Uterus (tissue), 4 donors: Measurements from ENCODE around the gene TRIM65. TPM values are rescaled to one million over a fixed set of nuclear protein-coding genes. Genes with fewer than 3 reads are reported as not detected.

ENCODE experiments used
- DNase-seq, 2 donors: peaks; one replicate each; pipeline ENCODE4 v3.0.0-alpha.2; 2019 to 2020
- H3K27ac ChIP-seq, 2 donors: fragments of 200-600 bp; sonication (generic); 1 replicate in 1 of 2; 2 replicates in 1 of 2; pipeline ENCODE4 v1.5.1; 2016 to 2018
- H3K27me3 ChIP-seq, 2 donors: fragments of 200-600 bp; sonication (generic); one replicate each; pipeline ENCODE4 v1.5.1; 2018 to 2019; ENCODE audit warnings: control low read depth in 1 of 2
- H3K36me3 ChIP-seq, 2 donors: fragments of 200-600 bp; sonication (generic); one replicate each; pipeline ENCODE4 v1.5.1; 2019; ENCODE audit warnings: control low read depth in 1 of 2
- H3K4me1 ChIP-seq, 2 donors: fragments of 200-600 bp; sonication (generic); one replicate each; pipeline ENCODE4 v1.5.1; 2018 to 2019; ENCODE audit warnings: control low read depth in 1 of 2
- H3K4me3 ChIP-seq, 2 donors: fragments of 200-600 bp; sonication (generic); 1 replicate in 1 of 2; 2 replicates in 1 of 2; pipeline ENCODE4 v1.5.1; 2018 to 2019; ENCODE audit warnings: mild to moderate bottlenecking in 1 of 2
- H3K9me3 ChIP-seq, 2 donors: fragments of 200-600 bp; sonication (generic); one replicate each; pipeline ENCODE4 v1.5.1; 2019; ENCODE audit warnings: control low read depth in 1 of 2
- CTCF ChIP-seq, 4 experiments: fragments of 200-600 bp in 2 of 4; fragments of 450-650 bp in 2 of 4; sonication (generic) in 2 of 4; IDR thresholded peaks; one replicate each; pipeline ENCODE4 v1.5.1; 2016 to 2019; ENCODE audit warnings: antibody characterized with exemption in 4 of 4, mild to moderate bottlenecking in 2 of 4, moderate library complexity in 1 of 4
- POLR2A ChIP-seq, 2 donors: fragments of 450-650 bp; IDR thresholded peaks; one replicate each; pipeline ENCODE4 v1.6.1; 2016; ENCODE audit warnings: antibody characterized with exemption in 2 of 2, mild to moderate bottlenecking in 1 of 2, moderate library complexity in 1 of 2
- intact Hi-C: fragments of 100-400 bp; cut with DNase I; formaldehyde crosslinking; loops from one replicate; pipeline ENCODE4 v1.15.1; 2023; ENCODE audit warnings: low total_unique reads
- total RNA-seq, 4 donors: library from RNA; depleted of rRNA in 3 of 4; stranded (reverse); fragments of >200 nt in 3 of 4; gene quantifications; one replicate each; pipeline versions ENCODE4 v1.1.0 to v1.2.4, GENCODE V29; 2014 to 2023
- donor health status: DM: yes; HTN: yes; CAD: no.

Gene TRIM65
- total RNA-seq, 4 donors from 2014 or later: 20.0 to 36.9 (median 30.1) TPM

- Histone ChIP-seq H3K27me3 (no peaks in the 10 kb centered on the region), H3K36me3 (no peaks in the 10 kb centered on the region), H3K9me3 (no peaks in the 10 kb centered on the region), H3K27ac (peak overlapping the region; percentile 99 to 100), H3K4me1 (no peaks in the 10 kb centered on the region), H3K4me3 (peak overlapping the region; percentile 71 to 80)
- no peak for DNase-seq
- intact Hi-C loops: no loop called here
- TF ChIP-seq CTCF (IDR thresholded peaks at IDR 0.05): peak in 2 of 4 experiments; percentile 3 to 4
- TF ChIP-seq POLR2A (IDR thresholded peaks at IDR 0.05): no peak
These were observed 40.5 kb downstream of the TRIM65 start for GRCh38 chr17:75856062-75856756.

- DNase-seq: peak; percentile 97 to 100
- H3K9me3 ChIP-seq: no peaks in the 10 kb centered on the region
- H3K27me3 ChIP-seq: no peaks in the 10 kb centered on the region
- peak within 1 kb of the TSS; percentile 99 to 100 for H3K27ac ChIP-seq
- TF ChIP-seq CTCF (IDR thresholded peaks at IDR 0.05): peak; percentile 57 to 75 (median 68)
- TF ChIP-seq POLR2A (IDR thresholded peaks at IDR 0.05): peak; percentile 97 to 99
- no peaks in the 10 kb centered on the region for H3K36me3 ChIP-seq
- intact Hi-C loops: no loop called here
- peak within 1 kb of the TSS; percentile 71 to 90 for H3K4me3 ChIP-seq
- no peaks in the 10 kb centered on the region for H3K4me1 ChIP-seq
These were observed 41.3 kb downstream of the TRIM65 start, which contains the start of gene WBP2 for GRCh38 chr17:75855310-75856061. Gene WBP2, minus strand, starts transcription at chr17:75855335. Its CDS starts 38 bp downstream, at chr17:75855297.

- H3K4me3 ChIP-seq: peak overlapping the region; percentile 54 to 90
- H3K27ac ChIP-seq: peak overlapping the region; percentile 89 to 99
- H3K9me3 ChIP-seq: no peaks in the 10 kb centered on the region
- DNase-seq: no peak
- TF ChIP-seq CTCF (IDR thresholded peaks at IDR 0.05): peak in 1 of 4 experiments; percentile 24
- TF ChIP-seq POLR2A (IDR thresholded peaks at IDR 0.05): no peak
- H3K36me3 ChIP-seq: no peaks in the 10 kb centered on the region
- no peaks in the 10 kb centered on the region for H3K4me1 ChIP-seq
- intact Hi-C loops: no loop called here
- no peaks in the 10 kb centered on the region for H3K27me3 ChIP-seq
These were observed 41.9 kb downstream of the TRIM65 start for GRCh38 chr17:75854881-75855309.

- H3K27ac ChIP-seq: peak overlapping the region; percentile 89 to 99
- peak overlapping the region; percentile 54 to 90 for H3K4me3 ChIP-seq
- no peaks in the 10 kb centered on the region for H3K36me3 ChIP-seq
- intact Hi-C loops: no loop called here
- no peak for TF ChIP-seq CTCF (IDR thresholded peaks at IDR 0.05)
- TF ChIP-seq POLR2A (IDR thresholded peaks at IDR 0.05): no peak
- H3K9me3 ChIP-seq: no peaks in the 10 kb centered on the region
- no peak for DNase-seq
- H3K4me1 ChIP-seq: no peaks in the 10 kb centered on the region
- H3K27me3 ChIP-seq: no peaks in the 10 kb centered on the region
These were observed 42.5 kb downstream of the TRIM65 start for GRCh38 chr17:75854101-75854748.
